MM.1S (cell line): ENCODE results near the gene AGO3.

ENCODE experiments used
- DNase-seq: peaks from one replicate; pipeline ENCODE4 v3.0.0-alpha.2; 2015
- H2AFZ ChIP-seq: fragments of 300-600 bp; sonication (generic); 2 replicates; pipeline ENCODE4 v1.6.0; 2016; ENCODE audit warnings: antibody characterized with exemption, low read length
- H3F3A ChIP-seq: fragments of 300-600 bp; sonication (generic); 2 replicates; pipeline ENCODE4 v1.6.1; 2016; ENCODE audit warnings: mild to moderate bottlenecking, antibody characterized with exemption, low read length, moderate library complexity, mixed read lengths; ENCODE audit not compliant: insufficient read depth
- H3K27ac ChIP-seq: fragments of 300-600 bp; sonication (generic); 2 replicates; pipeline ENCODE4 v1.5.1; 2016; ENCODE audit warnings: mild to moderate bottlenecking, low read length
- H3K27me3 ChIP-seq: fragments of 300-600 bp; sonication (generic); replicated peaks from 2 replicates; pipeline ENCODE4 v1.6.0; 2016; ENCODE audit warnings: low read length; ENCODE audit not compliant: insufficient read depth
- H3K36me3 ChIP-seq: fragments of 300-600 bp; sonication (generic); replicated peaks from 2 replicates; pipeline ENCODE4 v1.6.1; 2016; ENCODE audit warnings: mild to moderate bottlenecking, low read length, mixed read lengths; ENCODE audit not compliant: insufficient read depth
- H3K4me1 ChIP-seq: fragments of 300-600 bp; sonication (generic); 2 replicates; pipeline ENCODE4 v1.6.1; 2016; ENCODE audit warnings: low read length, mixed read lengths
- H3K4me2 ChIP-seq: fragments of 300-600 bp; sonication (generic); 2 replicates; pipeline ENCODE4 v1.6.0; 2016; ENCODE audit warnings: low read depth, low read length
- H3K4me3 ChIP-seq: fragments of 300-600 bp; sonication (generic); 2 replicates; pipeline ENCODE4 v1.5.1; 2016; ENCODE audit warnings: low read length, mixed read lengths
- H3K79me2 ChIP-seq: fragments of 300-600 bp; sonication (generic); 2 replicates; pipeline ENCODE4 v1.6.1; 2016; ENCODE audit warnings: mixed run types, low read length, mixed read lengths
- H3K9ac ChIP-seq: fragments of 300-600 bp; sonication (generic); 2 replicates; pipeline ENCODE4 v1.6.1; 2016; ENCODE audit warnings: low read length, mixed read lengths
- H3K9me2 ChIP-seq: fragments of 300-600 bp; sonication (generic); replicated peaks from 2 replicates; pipeline ENCODE4 v1.6.1; 2016; ENCODE audit warnings: mild to moderate bottlenecking, low read length, mixed read lengths; ENCODE audit not compliant: insufficient read depth
- H3K9me3 ChIP-seq: fragments of 300-600 bp; sonication (generic); replicated peaks from 2 replicates; pipeline ENCODE4 v1.6.1; 2016; ENCODE audit warnings: mild to moderate bottlenecking, low read length, mixed read lengths; ENCODE audit not compliant: insufficient read depth
- H4K20me1 ChIP-seq: fragments of 300-600 bp; sonication (generic); 2 replicates; pipeline ENCODE4 v1.6.1; 2016; ENCODE audit warnings: mild to moderate bottlenecking, low read length, moderate library complexity, mixed read lengths; ENCODE audit not compliant: insufficient read depth
- CTCF ChIP-seq: fragments of 300-600 bp; sonication (generic); IDR thresholded peaks from 2 replicates; pipeline ENCODE4 v1.5.1; 2016; ENCODE audit warnings: antibody characterized with exemption, low read length, mixed read lengths
- EZH2 ChIP-seq: fragments of 300-600 bp; sonication (generic); optimal IDR thresholded peaks from 2 replicates; pipeline ENCODE3; 2017; ENCODE audit warnings: low read depth, mild to moderate bottlenecking, antibody characterized with exemption, low read length, mixed read lengths
- EZH2phosphoT487 ChIP-seq: fragments of 300-600 bp; sonication (generic); IDR thresholded peaks from 2 replicates; pipeline ENCODE4 v1.6.1; 2018; ENCODE audit warnings: antibody characterized with exemption, low read length

The AGO3 gene

GRCh38 chr1:36035154-36035553 is 104.2 kb downstream of the AGO3 start:
- Histone ChIP-seq H3K27ac (no peak overlapping the region), H3K4me3 (no peak overlapping the region), H3F3A (no peaks in the 10 kb centered on the region), H2AFZ (no peak overlapping the region), H3K9me3 (no peaks in the 10 kb centered on the region), H3K9ac (no peak overlapping the region), H3K27me3 (no peaks in the 10 kb centered on the region), H3K36me3 (no peaks in the 10 kb centered on the region), H3K4me1 (no peaks in the 10 kb centered on the region), H4K20me1 (no peaks in the 10 kb centered on the region), H3K79me2 (no peaks in the 10 kb centered on the region), H3K4me2 (no peak overlapping the region), H3K9me2 (no peaks in the 10 kb centered on the region)
- TF ChIP-seq EZH2phosphoT487: no peak
- no peak for TF ChIP-seq CTCF
- TF ChIP-seq EZH2: no peak
- DNase-seq: no peak

GRCh38 chr1:36040238-36040637 is 109.3 kb downstream of the AGO3 start:
- no peak overlapping the region for H3K9ac ChIP-seq

GRCh38 chr1:36051821-36052220 is 120.9 kb downstream of the AGO3 start:
- TF ChIP-seq CTCF: no peak
- no peak for TF ChIP-seq EZH2
- no peak for TF ChIP-seq EZH2phosphoT487

More at GRCh38 chr1:36040238-36040637, 109.3 kb downstream of the AGO3 start:
- Histone ChIP-seq H3K27me3 (no peaks in the 10 kb centered on the region), H3F3A (no peaks in the 10 kb centered on the region), H3K4me2 (no peak overlapping the region), H3K9me3 (no peaks in the 10 kb centered on the region), H3K79me2 (no peaks in the 10 kb centered on the region), H2AFZ (no peak overlapping the region), H3K4me1 (no peaks in the 10 kb centered on the region), H3K9me2 (no peaks in the 10 kb centered on the region), H4K20me1 (no peaks in the 10 kb centered on the region), H3K27ac (no peak overlapping the region), H3K36me3 (no peaks in the 10 kb centered on the region), H3K4me3 (no peak overlapping the region)
- TF ChIP-seq CTCF: no peak
- no peak for TF ChIP-seq EZH2phosphoT487
- TF ChIP-seq EZH2: no peak
- DNase-seq: no peak

More at GRCh38 chr1:36051821-36052220, 120.9 kb downstream of the AGO3 start:
- H3K36me3 ChIP-seq: no peaks in the 10 kb centered on the region
- no peak overlapping the region for H3K4me3 ChIP-seq
- H3K27ac ChIP-seq: no peak overlapping the region
- H3K9me2 ChIP-seq: no peaks in the 10 kb centered on the region
- H3F3A ChIP-seq: no peaks in the 10 kb centered on the region
- H3K4me1 ChIP-seq: no peaks in the 10 kb centered on the region
- H3K79me2 ChIP-seq: no peaks in the 10 kb centered on the region
- no peak for DNase-seq
- no peak overlapping the region for H2AFZ ChIP-seq
- H3K9ac ChIP-seq: no peak overlapping the region
- no peaks in the 10 kb centered on the region for H3K27me3 ChIP-seq
- H3K4me2 ChIP-seq: no peak overlapping the region
- H4K20me1 ChIP-seq: 0 out of 2 replicates have a peak, but pooled peaks cover 3% of the 10 kb centered on the region
- no peaks in the 10 kb centered on the region for H3K9me3 ChIP-seq
